Neural cell (in vitro differentiated cells): ENCODE results near the gene PTDSS2. TPM values are rescaled to one million over a fixed set of nuclear protein-coding genes. Genes with fewer than 3 reads are reported as not detected.

Experiments used
- H2AFZ ChIP-seq: fragments of 200-600, 300-800 bp; sonication (generic), shearing (Covaris generic); 2 replicates; pipeline ENCODE4 v1.6.0; 2014; ENCODE audit warnings: low read depth, mild to moderate bottlenecking, antibody characterized with exemption, low read length, moderate library complexity
- H3F3A ChIP-seq: fragments of 200-600 bp; shearing (Covaris generic); 2 replicates; pipeline ENCODE4 v1.6.1; 2016; ENCODE audit warnings: mild to moderate bottlenecking, moderate library complexity, mixed read lengths, antibody characterized with exemption, low read length; ENCODE audit not compliant: insufficient read depth, poor library complexity, severe bottlenecking
- H3K27ac ChIP-seq: fragments of 200-600, 300-800 bp; sonication (generic), shearing (Covaris generic); 2 replicates; pipeline ENCODE4 v1.5.1; 2014; ENCODE audit warnings: mild to moderate bottlenecking, low read length, moderate library complexity
- H3K27me3 ChIP-seq: fragments of 300-800, 200-600 bp; sonication (generic), shearing (Covaris generic); 2 replicates; pipeline ENCODE4 v1.6.0; 2014; ENCODE audit warnings: mild to moderate bottlenecking, low read depth, low read length, moderate library complexity; ENCODE audit not compliant: insufficient read depth
- H3K36me3 ChIP-seq: fragments of 300-800, 200-600 bp; sonication (generic), shearing (Covaris generic); 2 replicates; pipeline ENCODE4 v1.5.1; 2014; ENCODE audit warnings: mild to moderate bottlenecking, antibody characterized with exemption, low read length, moderate library complexity; ENCODE audit not compliant: insufficient read depth
- H3K4me2 ChIP-seq: fragments of 300-800, 200-600 bp; sonication (generic), shearing (Covaris generic); 2 replicates; pipeline ENCODE4 v1.6.0; 2014; ENCODE audit warnings: mild to moderate bottlenecking, low read length
- H3K4me3 ChIP-seq: fragments of 300-800, 200-600 bp; sonication (generic), shearing (Covaris generic); 2 replicates; pipeline ENCODE4 v1.5.1; 2014; ENCODE audit warnings: mild to moderate bottlenecking, low read length, moderate library complexity
- H3K79me2 ChIP-seq: fragments of 200-600 bp; shearing (Covaris generic); replicated peaks from 2 replicates; pipeline ENCODE4 v1.6.0; 2014; ENCODE audit warnings: mild to moderate bottlenecking, low read length, moderate library complexity; ENCODE audit not compliant: insufficient read depth
- H3K9ac ChIP-seq: fragments of 300-800, 200-600 bp; sonication (generic), shearing (Covaris generic); 2 replicates; pipeline ENCODE4 v1.6.1; 2016; ENCODE audit warnings: mild to moderate bottlenecking, low read length, mixed read lengths
- H3K9me2 ChIP-seq: fragments of 200-600 bp; shearing (Covaris generic); 2 replicates; pipeline ENCODE4 v1.6.1; 2016; ENCODE audit warnings: mild to moderate bottlenecking, low read length, mixed read lengths; ENCODE audit not compliant: insufficient read depth
- H3K9me3 ChIP-seq: fragments of 200-600, 300-800 bp; sonication (generic), shearing (Covaris generic); 2 replicates; pipeline ENCODE4 v1.6.1; 2016; ENCODE audit warnings: mild to moderate bottlenecking, mixed run types, low read length, moderate library complexity, mixed read lengths
- H4K20me1 ChIP-seq: fragments of 200-600 bp; shearing (Covaris generic); 2 replicates; pipeline ENCODE4 v1.6.1; 2016; ENCODE audit warnings: mild to moderate bottlenecking, mixed run types; ENCODE audit not compliant: insufficient read depth
- CTCF ChIP-seq: fragments of 450-650 bp; IDR thresholded peaks from 2 replicates; pipeline ENCODE4 v1.5.1; 2014; ENCODE audit warnings: antibody characterized with exemption, mild to moderate bottlenecking, moderate library complexity; ENCODE audit not compliant: poor library complexity, severe bottlenecking
- EP300 ChIP-seq: fragments of 450-650 bp; conservative IDR thresholded peaks from 2 replicates; pipeline ENCODE4 v1.6.1; 2014; ENCODE audit warnings: antibody characterized with exemption, mild to moderate bottlenecking, moderate library complexity; ENCODE audit not compliant: poor library complexity, severe bottlenecking
- EZH2 ChIP-seq: fragments of 200-600, 300-800 bp; shearing (Covaris generic), sonication (generic); IDR thresholded peaks from 2 replicates; pipeline ENCODE4 v1.6.1; 2014; ENCODE audit warnings: antibody characterized with exemption, low read length, borderline replicate concordance, mild to moderate bottlenecking; ENCODE audit not compliant: insufficient read depth, poor library complexity, severe bottlenecking
- MXI1 ChIP-seq: fragments of 450-650 bp; conservative IDR thresholded peaks from 2 replicates; pipeline ENCODE4 v1.6.1; 2014; ENCODE audit warnings: antibody characterized with exemption, mild to moderate bottlenecking; ENCODE audit not compliant: poor library complexity, severe bottlenecking
- POLR2AphosphoS5 ChIP-seq: IDR thresholded peaks from 2 replicates; pipeline ENCODE4 v1.6.1; 2012
- RAD21 ChIP-seq: fragments of 450-650 bp; conservative IDR thresholded peaks from 2 replicates; pipeline ENCODE4 v1.6.1; 2014; ENCODE audit warnings: antibody characterized with exemption, mild to moderate bottlenecking, moderate library complexity
- REST ChIP-seq: IDR thresholded peaks from 2 replicates; pipeline ENCODE4 v1.6.1; 2012; ENCODE audit warnings: borderline replicate concordance
- SMC3 ChIP-seq: fragments of 450-650 bp; conservative IDR thresholded peaks from 2 replicates; pipeline ENCODE4 v1.6.1; 2014; ENCODE audit warnings: antibody characterized with exemption, mild to moderate bottlenecking, moderate library complexity; ENCODE audit not compliant: poor library complexity
- TAF1 ChIP-seq: IDR thresholded peaks from 2 replicates; pipeline ENCODE4 v1.6.1; 2012; ENCODE audit warnings: low read depth
- polyA plus RNA-seq: library from polyadenylated mRNA; depleted of rRNA; stranded (reverse); fragments of >200 nt; gene quantifications from 2 replicates; pipeline ENCODE4 v1.2.3, GENCODE V29; 2014

The PTDSS2 gene
- polyA plus RNA-seq, 1 donor from 2014 or later: 54.3 TPM

- Histone ChIP-seq H3K36me3 (no peaks in the 10 kb centered on the region), H2AFZ (no peak overlapping the region), H3K27me3 (no peaks in the 10 kb centered on the region), H3K4me2 (no peak overlapping the region), H3K9me2 (no peaks in the 10 kb centered on the region), H3K27ac (no peak overlapping the region), H3F3A (no peaks in the 10 kb centered on the region), H3K79me2 (peaks cover 7% of the 10 kb centered on the region), H3K9ac (no peak overlapping the region), H3K9me3 (no peaks in the 10 kb centered on the region), H4K20me1 (peaks cover 2% of the 10 kb centered on the region), H3K4me3 (no peak overlapping the region)
- TF ChIP-seq REST: no peak
- TF ChIP-seq EZH2: no peak
- TF ChIP-seq CTCF: no peak
- TF ChIP-seq POLR2AphosphoS5: no peak
- no peak for TF ChIP-seq EP300
- TF ChIP-seq MXI1: no peak
- no peak for TF ChIP-seq RAD21
- no peak for TF ChIP-seq SMC3
Observed at GRCh38 chr11:453564-453963, 3.5 kb downstream of the PTDSS2 start.

GRCh38 chr11:454043-454442 lies 4.0 kb downstream of the PTDSS2 start:
- Histone ChIP-seq H3K9ac (no peak overlapping the region), H4K20me1 (peaks cover 2% of the 10 kb centered on the region), H3K27me3 (no peaks in the 10 kb centered on the region), H3K4me3 (no peak overlapping the region), H3K4me2 (no peak overlapping the region), H3F3A (no peaks in the 10 kb centered on the region), H3K27ac (no peak overlapping the region), H3K9me3 (no peaks in the 10 kb centered on the region), H3K79me2 (peaks cover 7% of the 10 kb centered on the region), H3K9me2 (no peaks in the 10 kb centered on the region), H2AFZ (no peak overlapping the region), H3K36me3 (no peaks in the 10 kb centered on the region)
- no peak for TF ChIP-seq MXI1
- no peak for TF ChIP-seq SMC3
- no peak for TF ChIP-seq CTCF
- TF ChIP-seq EP300: no peak
- TF ChIP-seq REST: no peak
- no peak for TF ChIP-seq TAF1
- no peak for TF ChIP-seq RAD21
- no peak for TF ChIP-seq EZH2
- TF ChIP-seq POLR2AphosphoS5: no peak
